Fibroblast of lung (primary cell): ENCODE results near the gene IL1A. TPM values are rescaled to one million over a fixed set of nuclear protein-coding genes. Genes with fewer than 3 reads are reported as not detected.

Experiments used
- DNase-seq, 2 donors: peaks; one replicate each; pipeline versions ENCODE4 v3.0.0 to v3.0.0-alpha.2; 2010; ENCODE audit warnings: low read depth in 2 of 2
- H2AFZ ChIP-seq: 2 replicates; pipeline ENCODE4 v1.5.1; 2012; ENCODE audit warnings: low read length, control low read depth, inconsistent platforms
- H3K27ac ChIP-seq: 2 replicates; pipeline ENCODE4 v1.5.1; 2011; ENCODE audit warnings: low read length, control low read depth; ENCODE audit not compliant: insufficient read depth
- H3K27me3 ChIP-seq: 2 replicates; pipeline ENCODE4 v1.5.1; 2011; ENCODE audit warnings: mild to moderate bottlenecking, low read length; ENCODE audit not compliant: control insufficient read depth, insufficient read depth
- H3K36me3 ChIP-seq: 2 replicates; pipeline ENCODE4 v1.5.1; 2011; ENCODE audit warnings: low read length; ENCODE audit not compliant: control insufficient read depth, insufficient read depth
- H3K4me1 ChIP-seq: 2 replicates; pipeline ENCODE4 v1.5.1; 2011; ENCODE audit warnings: low read length; ENCODE audit not compliant: control insufficient read depth, insufficient read depth; ENCODE audit errors: extremely low read depth
- H3K4me2 ChIP-seq: 2 replicates; pipeline ENCODE4 v1.5.1; 2011; ENCODE audit warnings: low read length, control low read depth; ENCODE audit not compliant: insufficient read depth; ENCODE audit errors: extremely low read depth
- H3K4me3 ChIP-seq, 4 experiments: fragments of 200-600 bp in 1 of 4; sonication (generic) in 1 of 4; replicated peaks in 1 of 4; 2 replicates each; pipeline ENCODE4 v1.5.1; 2011 to 2016; ENCODE audit warnings: low read length in 4 of 4, low read depth in 3 of 4, mild to moderate bottlenecking in 3 of 4, control low read depth in 2 of 4, inconsistent platforms in 1 of 4, mixed read lengths in 1 of 4; ENCODE audit not compliant: insufficient read depth in 1 of 4; ENCODE audit errors: control extremely low read depth in 1 of 4
- H3K79me2 ChIP-seq: 2 replicates; pipeline ENCODE4 v1.5.1; 2012; ENCODE audit warnings: mild to moderate bottlenecking, low read length, inconsistent platforms; ENCODE audit not compliant: control insufficient read depth, insufficient read depth
- H3K9ac ChIP-seq: 2 replicates; pipeline ENCODE4 v1.5.1; 2011; ENCODE audit warnings: mild to moderate bottlenecking, low read length, control low read depth; ENCODE audit not compliant: insufficient read depth
- H3K9me3 ChIP-seq: 2 replicates; pipeline ENCODE4 v1.5.1; 2012; ENCODE audit warnings: low read depth, low read length; ENCODE audit not compliant: control insufficient read depth, insufficient read depth
- H4K20me1 ChIP-seq: 2 replicates; pipeline ENCODE4 v1.5.1; 2011; ENCODE audit warnings: low read length; ENCODE audit not compliant: control insufficient read depth, insufficient read depth; ENCODE audit errors: extremely low read depth
- EZH2 ChIP-seq: IDR thresholded peaks from 2 replicates; pipeline ENCODE4 v1.5.1; 2012; ENCODE audit warnings: low read length, control low read depth, mild to moderate bottlenecking; ENCODE audit errors: missing control alignments
- polyA plus RNA-seq, 2 donors: library from polyadenylated mRNA; depleted of rRNA in 1 of 2; stranded (reverse) in 1 of 2; unstranded in 1 of 2; fragments of >200 nt; gene quantifications; 2 replicates each; pipeline ENCODE4 v1.2.1, GENCODE V29; 2011 to 2012; ENCODE audit warnings: missing spikeins in 1 of 2
- total RNA-seq: library from RNA; depleted of rRNA; stranded (reverse); fragments of >200 nt; gene quantifications from 2 replicates; pipeline ENCODE4 v1.2.1, GENCODE V29; 2014
- TF ChIP-seq, protein P1 (sequence below), 2 donors: IDR thresholded peaks in 1 of 2; conservative IDR thresholded peaks in 1 of 2; 1 replicate in 1 of 2; 2 replicates in 1 of 2; pipeline ENCODE4 v1.5.1; 2011 to 2012; ENCODE audit warnings: low read length in 2 of 2, control low read depth in 1 of 2, inconsistent platforms in 1 of 2, low read depth in 1 of 2, mild to moderate bottlenecking in 1 of 2

IL1A gene
- total and polyA plus RNA-seq, 2 donors (not counting 1 experiment from before 2014, with no cell fraction given), result 0.07 to 0.17 TPM

GRCh38 chr2:112762276-112762675 is 22.0 kb downstream of the IL1A start:
- Histone ChIP-seq H3K27ac (no peak overlapping the region), H3K27me3 (no peaks in the 10 kb centered on the region), H2AFZ (peak overlapping the region; percentile 13), H3K36me3 (no peaks in the 10 kb centered on the region), H3K9me3 (no peaks in the 10 kb centered on the region), H4K20me1 (no peaks in the 10 kb centered on the region), H3K9ac (no peak overlapping the region), H3K79me2 (peaks cover 33% of the 10 kb centered on the region), H3K4me1 (peaks cover 3% of the 10 kb centered on the region), H3K4me2 (no peak overlapping the region), H3K4me3 (no peak overlapping the region)
- DNase-seq, result no peak
- no peak for TF ChIP-seq EZH2
- TF ChIP-seq, protein P1, sequence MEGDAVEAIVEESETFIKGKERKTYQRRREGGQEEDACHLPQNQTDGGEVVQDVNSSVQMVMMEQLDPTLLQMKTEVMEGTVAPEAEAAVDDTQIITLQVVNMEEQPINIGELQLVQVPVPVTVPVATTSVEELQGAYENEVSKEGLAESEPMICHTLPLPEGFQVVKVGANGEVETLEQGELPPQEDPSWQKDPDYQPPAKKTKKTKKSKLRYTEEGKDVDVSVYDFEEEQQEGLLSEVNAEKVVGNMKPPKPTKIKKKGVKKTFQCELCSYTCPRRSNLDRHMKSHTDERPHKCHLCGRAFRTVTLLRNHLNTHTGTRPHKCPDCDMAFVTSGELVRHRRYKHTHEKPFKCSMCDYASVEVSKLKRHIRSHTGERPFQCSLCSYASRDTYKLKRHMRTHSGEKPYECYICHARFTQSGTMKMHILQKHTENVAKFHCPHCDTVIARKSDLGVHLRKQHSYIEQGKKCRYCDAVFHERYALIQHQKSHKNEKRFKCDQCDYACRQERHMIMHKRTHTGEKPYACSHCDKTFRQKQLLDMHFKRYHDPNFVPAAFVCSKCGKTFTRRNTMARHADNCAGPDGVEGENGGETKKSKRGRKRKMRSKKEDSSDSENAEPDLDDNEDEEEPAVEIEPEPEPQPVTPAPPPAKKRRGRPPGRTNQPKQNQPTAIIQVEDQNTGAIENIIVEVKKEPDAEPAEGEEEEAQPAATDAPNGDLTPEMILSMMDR (conservative IDR thresholded peaks at IDR 0.05 in 1 of 2, IDR thresholded peaks at IDR 0.05 in 1 of 2; ENCODE audit: low read depth in 1 of 2, low read length in 2 of 2), result no peak

- no peak overlapping the region for H3K27ac ChIP-seq
- no peak overlapping the region for H3K9ac ChIP-seq
- H3K27me3 ChIP-seq, result no peaks in the 10 kb centered on the region
- DNase-seq, result no peak
- no peaks in the 10 kb centered on the region for H3K36me3 ChIP-seq
- no peak overlapping the region for H2AFZ ChIP-seq
- no peak for TF ChIP-seq EZH2
- TF ChIP-seq, protein P1 (conservative IDR thresholded peaks at IDR 0.05 in 1 of 2, IDR thresholded peaks at IDR 0.05 in 1 of 2; ENCODE audit: low read depth in 1 of 2, low read length in 2 of 2), result no peak
- H3K9me3 ChIP-seq, result no peaks in the 10 kb centered on the region
- no peak overlapping the region for H3K4me2 ChIP-seq
- H3K79me2 ChIP-seq, result peaks cover 33% of the 10 kb centered on the region
- no peak overlapping the region for H3K4me3 ChIP-seq
- no peaks in the 10 kb centered on the region for H4K20me1 ChIP-seq
- H3K4me1 ChIP-seq, result peaks cover 3% of the 10 kb centered on the region
Observed at GRCh38 chr2:112760149-112760548, 24.1 kb downstream of the IL1A start.

GRCh38 chr2:112758711-112759110 is 25.6 kb downstream of the IL1A start:
- Histone ChIP-seq H3K4me2 (no peak overlapping the region), H3K9ac (no peak overlapping the region), H4K20me1 (no peaks in the 10 kb centered on the region), H2AFZ (no peak overlapping the region), H3K4me3 (peak overlapping the region in 1 of 4 experiments; percentile 18), H3K27ac (no peak overlapping the region), H3K36me3 (no peaks in the 10 kb centered on the region), H3K27me3 (no peaks in the 10 kb centered on the region), H3K4me1 (peaks cover 3% of the 10 kb centered on the region), H3K79me2 (peaks cover 38% of the 10 kb centered on the region), H3K9me3 (no peaks in the 10 kb centered on the region)
- DNase-seq, result peak; percentile 32 to 39
- no peak for TF ChIP-seq EZH2
- TF ChIP-seq, protein P1 (conservative IDR thresholded peaks at IDR 0.05 in 1 of 2, IDR thresholded peaks at IDR 0.05 in 1 of 2; ENCODE audit: low read depth in 1 of 2, low read length in 2 of 2), result no peak
